Measurements from ENCODE around the gene GMPPB. TPM values are rescaled to one million over a fixed set of nuclear protein-coding genes. Genes with fewer than 3 reads are reported as not detected.
A peak's percentile ranks its signal among the peaks of the same experiment; 100 is the strongest.
"Not testable (repeated sequence)": the region's sequence is repeated elsewhere in the genome, so short reads cannot be mapped to it uniquely, and the experiment has no call there.

GMPPB gene
- polyA plus RNA-seq: 10 to 100 TPM; 18.1 to 34.0 (median 20.5) TPM

DNA sequence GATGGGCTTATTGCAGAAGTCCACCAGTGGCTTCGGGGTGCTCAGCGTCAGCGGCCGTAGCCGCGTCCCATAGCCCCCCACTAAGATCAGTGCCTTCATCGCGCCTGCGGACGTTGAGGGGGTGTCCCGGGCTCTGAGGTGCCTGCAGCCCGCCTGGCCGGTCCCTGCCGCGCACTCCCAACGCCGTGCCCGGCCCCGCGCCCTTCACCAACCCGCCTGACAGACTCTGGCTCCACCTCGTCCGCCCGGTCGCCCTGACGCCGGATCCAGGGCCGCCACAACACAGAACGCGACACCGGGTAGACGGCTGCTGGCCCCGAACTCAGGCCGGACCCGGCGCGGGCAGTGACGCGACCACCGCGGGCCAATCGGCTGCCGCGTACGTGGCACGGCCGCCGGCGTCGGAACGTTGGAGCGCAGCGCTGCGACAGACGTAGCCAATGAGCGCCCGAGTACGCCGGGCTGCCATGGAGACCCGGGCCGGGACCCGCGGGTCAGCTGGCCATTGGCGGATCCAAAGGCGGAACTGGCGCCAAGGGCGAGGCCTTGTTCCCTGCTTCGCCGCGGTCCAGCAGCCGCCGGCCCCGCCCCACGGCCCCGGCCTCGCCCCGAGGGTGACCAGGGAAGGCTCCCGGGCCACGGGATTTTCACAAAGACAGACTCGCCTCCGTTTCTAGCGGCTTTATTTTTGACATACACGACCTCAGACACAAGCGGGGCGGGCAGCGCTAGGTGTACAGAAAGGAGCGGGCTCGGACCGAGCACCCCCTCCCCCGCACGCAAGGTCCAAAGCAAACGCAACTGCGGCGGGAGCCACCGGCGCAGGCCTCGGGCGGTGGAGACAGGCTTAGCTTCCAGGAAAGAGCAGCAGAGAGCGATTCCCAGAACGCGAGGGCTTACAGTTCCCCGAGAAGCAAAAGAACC, at the start of gene GMPPB:
Gene GMPPB (minus strand): TSS at position 324 of the 924 bp plus-strand sequence. CDS start 225 bp downstream, at position 99.
- WGBS, 3 donors: 0 to 1% (median 0%) methylated on average over 99 to 102 of the region's 102 CpGs
- peak within 1 kb of the TSS; percentile 84 for H3K27ac ChIP-seq (ENCODE audit: low read depth, low read length)

DNA sequence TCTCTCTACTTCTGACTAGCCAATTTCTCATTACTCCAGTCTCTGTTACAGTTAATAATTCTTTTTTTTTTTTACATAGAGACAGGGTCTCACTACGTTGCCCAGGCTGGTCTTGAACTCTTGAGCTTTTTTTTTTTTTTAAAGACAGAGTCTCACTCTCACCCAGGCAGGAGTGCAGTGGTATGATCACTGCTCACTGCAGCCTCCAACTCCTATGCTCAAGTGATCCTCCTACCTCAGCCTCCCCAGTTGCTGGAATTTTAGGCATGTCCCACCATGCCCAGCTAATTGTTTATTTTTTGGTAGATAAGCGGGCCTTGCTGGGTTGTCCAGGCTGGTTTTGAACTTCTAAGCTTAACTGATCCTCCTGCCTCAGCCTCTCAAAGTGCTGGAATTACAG, 49.0 kb upstream of the GMPPB start:
- H3K27ac ChIP-seq (ENCODE audit: low read depth, low read length): no peak overlapping the region
- WGBS, 3 donors: 98 to 100% (median 98%) methylated on average over 2 of the region's 2 CpGs

DNA sequence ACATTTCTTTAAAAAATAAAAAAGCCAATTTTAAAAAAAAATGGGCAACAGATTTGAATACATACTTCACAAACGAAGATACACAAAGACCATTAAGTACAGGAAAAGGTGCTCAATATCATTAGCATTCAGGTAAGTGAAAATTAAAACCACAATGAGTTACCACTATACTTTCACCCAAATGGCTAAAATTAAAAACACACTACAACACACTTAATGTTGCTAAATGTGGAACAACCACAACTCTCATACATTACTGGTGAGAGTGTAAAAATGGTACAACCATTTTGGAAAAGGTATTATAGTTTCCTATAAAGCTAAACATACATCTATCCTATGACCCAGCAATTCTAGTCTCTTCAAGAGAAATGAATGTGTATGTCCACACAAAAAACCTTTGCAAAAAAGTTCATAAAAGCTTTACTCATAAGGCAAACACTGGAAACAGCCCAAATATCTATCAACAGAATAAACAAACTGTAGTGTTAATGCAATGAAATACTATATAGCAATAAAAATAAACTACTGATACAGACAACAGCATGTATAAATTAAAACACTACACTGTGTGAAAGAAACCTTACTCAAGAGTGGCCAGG, 47.7 kb upstream of the GMPPB start:
- no peak overlapping the region for H3K27ac ChIP-seq (ENCODE audit: low read depth, low read length)
- 70 to 76% (median 75%) methylated on average over 1 of the region's 1 CpG for WGBS, 3 donors

DNA sequence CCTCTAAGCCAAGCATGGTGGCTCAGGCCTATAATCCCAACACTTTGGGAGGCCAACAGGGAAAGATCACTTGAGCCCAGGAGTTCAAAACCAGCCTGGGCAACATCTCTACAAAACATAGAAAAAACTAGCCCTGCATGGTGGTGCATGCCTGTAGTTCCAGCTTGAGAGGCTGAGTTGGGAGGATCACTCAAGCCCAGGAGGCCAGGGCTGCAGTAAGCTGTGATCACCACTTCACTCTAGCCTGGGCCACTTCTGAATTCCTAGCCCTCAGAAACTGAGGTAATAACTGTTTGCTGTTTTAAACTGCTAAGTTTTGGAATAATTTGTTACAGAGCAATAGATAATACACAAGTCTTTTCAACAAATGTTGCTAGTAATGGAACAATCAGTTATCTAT, 46.2 kb upstream of the GMPPB start:
- no peak overlapping the region for H3K27ac ChIP-seq (ENCODE audit: low read depth, low read length)

DNA sequence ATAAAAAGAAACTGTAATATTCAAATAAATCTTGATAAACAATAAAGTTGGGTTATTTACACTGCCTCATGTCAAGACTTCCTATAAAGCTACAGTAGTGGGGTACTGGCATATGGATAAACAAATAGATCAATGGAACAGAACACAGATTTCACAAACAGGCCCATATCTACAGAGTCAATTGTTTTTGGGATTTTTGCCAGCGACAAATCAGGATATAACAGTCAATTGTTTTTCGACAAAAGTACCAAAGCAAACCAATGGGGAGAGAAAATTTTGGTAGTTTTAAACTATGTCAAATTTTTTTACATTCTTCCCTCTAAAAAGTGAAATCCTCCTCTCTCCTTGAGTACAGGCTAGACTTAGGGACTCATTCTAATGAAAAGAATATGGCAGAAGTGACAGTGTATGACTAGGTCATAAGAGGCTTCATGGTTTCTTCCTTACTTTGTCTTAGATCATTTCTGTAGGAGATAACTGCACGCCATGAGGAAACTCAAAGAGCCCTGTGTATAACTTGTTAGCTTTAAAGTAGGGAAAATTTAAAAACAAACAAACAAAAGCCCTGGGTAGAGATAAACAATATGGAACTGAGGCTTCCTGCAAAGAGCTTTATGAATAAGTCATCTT, 45.6 kb upstream of the GMPPB start:
- 59 to 94% (median 91%) methylated on average over 3 of the region's 3 CpGs for whole genome bisulfite sequencing, 3 donors
- H3K27ac ChIP-seq (ENCODE audit: low read depth, low read length): no peak overlapping the region

DNA sequence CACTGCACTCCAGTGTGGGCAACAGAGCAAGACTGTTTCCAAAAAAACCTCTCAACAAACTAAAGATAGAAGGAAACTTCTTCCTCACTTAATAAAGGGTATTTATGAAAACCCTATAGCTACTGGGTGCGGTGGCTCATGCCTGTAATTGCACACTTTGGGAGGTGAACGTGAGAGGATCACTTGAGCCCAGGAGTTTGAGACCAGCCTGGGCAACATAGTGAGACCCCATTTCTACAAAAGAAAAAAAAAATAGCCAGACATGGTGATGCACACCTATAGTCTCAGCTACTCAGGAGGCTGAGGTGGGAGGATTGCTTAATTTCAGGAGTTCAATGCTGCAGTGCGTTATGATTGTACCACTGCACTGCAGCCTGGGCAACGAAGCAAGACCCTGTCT, 40.2 kb upstream of the GMPPB start:
- WGBS, 3 donors: 95 to 98% (median 95%) methylated on average over 4 of the region's 4 CpGs
- no peak overlapping the region for H3K27ac ChIP-seq (ENCODE audit: low read depth, low read length)

DNA sequence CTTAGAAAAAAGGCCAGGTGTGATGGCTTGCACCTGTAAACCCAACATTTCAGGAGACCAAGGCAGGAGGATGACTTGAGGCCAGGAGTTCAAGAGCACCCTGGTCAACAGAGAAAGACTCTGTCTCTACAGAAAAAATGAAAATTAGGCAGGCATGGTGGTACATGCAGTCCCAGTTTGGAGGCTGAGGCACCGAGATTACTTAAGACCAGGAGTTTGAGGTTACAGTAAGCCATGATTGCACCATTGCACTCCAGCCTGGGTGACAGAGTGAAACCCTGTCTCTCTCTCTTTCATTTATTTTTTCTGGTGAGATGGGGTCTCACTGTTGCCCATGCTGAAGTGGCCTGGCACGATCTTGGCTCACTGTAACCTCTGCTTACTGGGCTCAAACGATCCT, 37.9 kb upstream of the GMPPB start:
- WGBS, 3 donors: 72 to 87% (median 75%) methylated on average over 3 of the region's 3 CpGs
- no peak overlapping the region for H3K27ac ChIP-seq (ENCODE audit: low read depth, low read length)

DNA sequence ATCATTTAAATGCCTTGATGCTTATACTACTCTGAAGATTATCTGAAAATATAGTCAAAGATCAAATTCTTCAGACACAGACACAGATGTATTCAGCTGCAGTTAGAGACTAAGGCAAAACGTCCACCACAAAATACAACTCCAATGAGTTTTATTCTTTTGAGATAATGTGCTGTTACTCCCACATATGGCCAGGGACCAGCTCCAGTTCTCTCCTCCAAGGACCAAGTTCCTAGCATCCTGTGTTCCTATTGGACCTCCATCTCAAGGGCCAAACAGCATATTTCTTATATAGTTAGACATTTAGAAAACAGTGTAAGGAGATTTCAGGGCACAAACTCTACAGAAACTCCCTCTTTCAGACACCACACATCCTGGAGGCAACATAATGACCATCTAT, 35.5 kb upstream of the GMPPB start:
- 27 to 43% (median 34%) methylated on average over 1 of the region's 1 CpG for WGBS, 3 donors
- H3K27ac ChIP-seq (ENCODE audit: low read depth, low read length): no peak overlapping the region

DNA sequence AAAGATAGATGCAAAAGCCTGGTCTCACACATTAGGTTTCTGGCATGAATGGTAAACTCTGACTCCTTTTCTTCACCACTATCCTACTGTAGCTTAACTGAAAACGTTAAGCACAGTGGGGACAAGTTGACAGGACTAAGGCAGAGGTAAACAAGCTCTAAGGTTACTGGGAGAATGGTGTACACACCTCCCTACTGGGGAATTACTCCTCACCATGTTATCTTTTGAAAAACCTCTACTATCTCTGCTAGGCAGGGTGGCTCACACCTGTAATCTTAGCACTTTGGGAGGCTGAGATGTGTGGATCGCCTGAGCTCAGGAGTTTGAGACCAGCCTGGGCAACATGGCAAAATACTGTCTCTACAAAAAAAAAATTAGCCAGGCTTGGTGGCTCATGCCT, 33.4 kb upstream of the GMPPB start:
- H3K27ac ChIP-seq (ENCODE audit: low read depth, low read length): no peak overlapping the region
- WGBS, 3 donors: 58 to 77% (median 73%) methylated on average over 2 of the region's 2 CpGs

DNA sequence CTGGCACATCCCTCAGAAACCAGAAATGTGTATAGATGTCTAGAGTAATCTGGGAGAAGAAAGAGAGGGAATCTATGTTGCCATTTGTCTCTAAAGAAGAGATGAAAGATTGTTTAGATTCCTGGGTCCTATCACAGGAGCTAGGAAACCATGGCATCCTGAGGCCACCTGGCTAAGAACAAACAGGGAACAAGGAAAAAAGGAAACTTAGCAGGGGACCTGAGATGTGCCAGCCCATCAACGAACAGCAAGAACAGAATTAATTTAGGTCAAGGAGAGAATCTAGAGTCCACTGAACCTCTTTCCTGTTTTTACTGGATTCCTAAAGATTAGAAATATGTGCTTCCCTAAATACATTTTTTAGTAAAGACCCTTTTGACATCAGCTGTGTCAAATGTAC, 32.3 kb upstream of the GMPPB start:
- no peak overlapping the region for H3K27ac ChIP-seq (ENCODE audit: low read depth, low read length)
- WGBS, 3 donors: 50 to 65% (median 65%) methylated on average over 1 of the region's 1 CpG

DNA sequence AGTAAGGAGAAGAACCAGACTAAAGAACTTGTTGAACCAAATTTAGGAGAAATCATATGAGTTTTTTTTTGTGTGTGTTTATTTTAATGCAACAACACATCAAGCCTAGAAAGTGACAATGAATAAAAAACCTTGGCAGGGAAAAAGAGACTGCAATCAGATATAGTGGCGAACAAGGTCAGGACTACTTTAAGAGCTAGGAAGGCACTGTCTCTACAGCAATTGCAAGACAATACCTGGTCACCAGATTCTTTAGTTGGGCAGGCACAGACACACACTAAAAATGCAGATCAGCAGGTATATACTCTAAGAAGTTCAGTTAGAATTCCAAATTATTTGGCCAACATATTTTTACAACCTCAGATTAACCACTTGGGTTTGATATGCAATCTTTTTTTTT, 30.8 kb upstream of the GMPPB start:
- WGBS, 3 donors: 40 to 100% (median 96%) methylated on average over 1 of the region's 1 CpG
- H3K27ac ChIP-seq (ENCODE audit: low read depth, low read length): no peak overlapping the region

DNA sequence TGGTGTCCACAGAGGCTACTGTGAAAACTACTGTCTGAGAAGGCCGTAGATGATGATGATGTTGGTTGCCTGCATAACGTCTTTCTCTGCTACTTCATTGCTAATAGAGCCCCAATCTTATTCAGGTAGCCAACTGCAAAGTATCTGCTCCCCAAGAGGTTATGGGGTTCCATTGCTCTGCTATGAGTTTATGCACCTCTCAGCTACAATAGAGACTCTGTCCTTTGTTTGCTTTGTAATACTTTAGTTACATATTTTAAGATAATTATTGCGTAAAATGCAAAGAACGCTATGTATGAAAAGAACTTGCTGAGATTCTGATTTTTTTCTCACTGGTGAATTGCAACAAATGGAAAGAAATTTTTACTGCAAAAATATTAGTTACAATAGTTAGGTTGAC, 27.8 kb upstream of the GMPPB start:
- no peak overlapping the region for H3K27ac ChIP-seq (ENCODE audit: low read depth, low read length)
- WGBS, 3 donors: 69 to 92% (median 87%) methylated on average over 4 of the region's 4 CpGs

DNA sequence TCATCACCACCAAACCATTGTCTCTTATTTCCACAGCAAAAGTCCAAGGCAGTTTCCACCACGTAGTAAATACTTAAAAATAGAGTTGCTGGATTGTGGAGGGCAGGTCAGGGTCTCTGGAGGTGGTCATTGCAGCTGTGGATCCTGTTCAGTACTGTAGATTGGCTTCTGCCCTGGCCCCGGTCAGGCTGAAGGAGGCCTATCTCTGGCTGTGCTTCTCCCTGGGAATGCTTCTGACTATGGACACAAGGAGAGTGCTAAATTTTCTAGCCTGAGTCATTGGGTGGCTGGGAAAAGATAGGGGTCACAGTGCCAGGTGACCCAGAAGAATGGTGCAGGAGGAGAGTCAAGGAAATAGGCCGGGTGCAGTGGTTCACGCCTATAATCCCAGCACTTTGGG, 26.3 kb upstream of the GMPPB start:
- H3K27ac ChIP-seq (ENCODE audit: low read depth, low read length): no peak overlapping the region
- 89 to 96% (median 91%) methylated on average over 4 of the region's 4 CpGs for WGBS, 3 donors

DNA sequence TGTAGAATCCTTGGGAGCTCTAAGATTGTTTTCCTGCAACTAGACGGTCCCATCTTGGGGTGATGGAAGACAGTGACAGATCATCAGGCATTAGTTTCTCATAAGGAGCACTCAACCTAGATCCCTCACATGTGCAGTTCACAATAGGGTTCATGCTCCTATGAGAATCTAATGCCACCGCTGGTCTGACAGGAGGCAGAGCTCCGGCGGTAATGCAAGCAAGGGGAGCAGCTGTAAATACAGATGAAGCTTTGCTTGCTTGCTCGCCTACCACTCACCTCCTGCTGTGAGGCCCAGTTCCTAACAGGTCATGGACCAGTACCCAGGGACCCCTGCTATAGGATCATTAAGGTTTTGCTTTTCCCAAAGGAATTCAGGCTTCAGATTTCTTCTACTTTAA, 25.1 kb upstream of the GMPPB start:
- not testable (repeated sequence) for H3K27ac ChIP-seq (ENCODE audit: low read depth, low read length)
- 86 to 93% (median 91%) methylated on average over 5 of the region's 5 CpGs for WGBS, 3 donors

DNA sequence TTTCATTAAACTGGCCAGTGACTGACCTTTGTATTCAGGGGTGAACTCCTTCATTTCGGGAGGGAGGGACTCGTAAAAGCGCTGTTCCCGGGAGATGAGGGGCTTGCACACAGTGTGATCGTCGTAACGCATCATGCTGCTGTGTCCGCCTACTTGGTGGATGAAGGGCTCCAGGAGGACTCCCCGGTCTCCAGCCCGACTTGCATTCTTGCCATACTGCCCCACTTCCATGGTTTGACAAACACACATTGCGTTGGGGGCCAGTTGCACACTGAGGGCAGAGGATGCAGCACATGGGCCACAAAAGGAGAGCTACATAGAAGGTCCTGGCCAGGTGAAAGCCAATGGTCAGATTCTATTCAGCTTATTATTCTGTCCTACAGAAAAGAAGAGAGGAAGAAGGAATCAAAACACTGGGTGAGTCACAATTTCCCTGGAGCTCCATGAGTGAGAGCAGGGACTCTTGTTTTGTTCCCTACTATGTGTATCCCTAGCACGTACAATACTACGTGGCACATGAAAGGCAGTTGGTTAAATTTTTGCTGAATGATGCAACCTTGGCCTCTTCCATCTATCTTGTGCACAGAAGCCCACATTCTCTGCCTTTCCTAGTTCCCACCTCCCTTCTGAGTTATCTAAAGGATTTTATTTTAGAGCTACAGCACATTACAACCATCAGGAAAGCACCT, 24.2 kb upstream of the GMPPB start:
- H3K27ac ChIP-seq (ENCODE audit: low read depth, low read length): no peak overlapping the region
- WGBS, 3 donors: 85 to 89% (median 88%) methylated on average over 13 of the region's 13 CpGs

DNA sequence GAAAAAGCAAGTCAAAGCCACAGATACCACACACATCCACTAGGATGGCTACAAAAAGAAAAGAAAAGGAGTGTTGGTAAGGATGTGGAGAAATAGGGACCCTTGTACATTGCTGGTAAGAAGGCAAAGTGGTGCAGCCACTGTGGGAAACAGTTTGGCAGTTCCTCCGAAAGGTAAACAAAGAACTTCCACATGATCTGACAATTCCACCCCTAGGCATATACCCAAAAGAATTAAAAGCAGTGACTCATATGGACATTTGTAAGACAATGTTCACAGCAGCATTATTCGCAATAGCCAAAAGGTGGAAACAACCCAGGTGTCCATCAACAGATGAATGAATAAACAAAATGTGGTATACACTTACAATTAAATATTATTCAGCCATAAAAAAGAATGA, 22.2 kb upstream of the GMPPB start:
- WGBS, 3 donors: 86 to 94% (median 91%) methylated on average over 2 of the region's 2 CpGs
- H3K27ac ChIP-seq (ENCODE audit: low read depth, low read length): no peak overlapping the region

DNA sequence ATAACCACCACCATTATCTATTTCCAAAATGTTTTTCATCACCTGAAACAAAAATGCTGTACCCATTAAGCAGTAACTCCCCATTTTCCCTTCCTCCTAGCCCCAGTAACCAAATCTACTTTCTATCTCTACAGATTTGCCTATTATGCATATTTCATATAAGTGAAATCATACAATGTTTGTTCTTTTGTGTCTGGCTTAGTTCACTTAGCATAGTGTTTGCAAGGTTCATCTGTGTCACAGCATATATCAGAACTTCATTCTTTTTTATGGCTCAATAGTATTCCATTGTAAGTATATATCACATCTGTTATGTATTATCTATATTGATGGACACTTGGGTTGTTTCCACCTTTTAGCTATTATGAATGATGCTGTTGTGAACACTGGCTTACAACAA, 16.7 kb upstream of the GMPPB start:
- no peak overlapping the region for H3K27ac ChIP-seq (ENCODE audit: low read depth, low read length)

DNA sequence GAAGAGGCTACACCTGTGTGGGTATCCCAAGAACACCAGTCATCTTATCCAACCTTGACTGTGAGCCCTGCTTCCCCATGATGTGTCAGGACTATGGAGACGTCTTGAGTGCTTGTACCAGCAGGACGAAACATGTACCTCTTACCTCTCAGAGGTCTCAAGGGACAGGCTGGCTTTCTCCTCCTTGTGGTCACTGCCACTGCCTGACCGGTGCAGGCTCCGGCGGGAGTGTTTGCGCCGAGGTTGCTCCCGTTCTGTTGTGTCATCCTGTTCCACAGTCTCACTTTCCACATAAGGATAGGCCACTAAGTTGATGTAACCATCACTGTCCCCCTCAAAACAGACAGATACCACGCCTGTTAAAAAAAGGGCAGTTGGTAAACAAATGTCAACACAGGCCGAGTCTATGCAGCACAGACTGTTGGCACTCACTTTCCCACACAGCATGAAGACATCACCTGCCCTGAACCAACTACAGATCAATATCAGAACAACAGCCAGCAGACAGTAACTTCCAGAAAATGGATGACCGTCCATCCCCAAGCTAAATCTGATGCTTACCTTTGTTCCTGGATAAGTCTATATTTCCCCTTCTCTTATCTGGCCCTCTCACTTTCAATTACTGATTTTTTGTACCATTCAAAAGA, 14.4 kb upstream of the GMPPB start:
- 92 to 94% (median 93%) methylated on average over 11 of the region's 11 CpGs for WGBS, 3 donors
- H3K27ac ChIP-seq (ENCODE audit: low read depth, low read length): no peak overlapping the region

DNA sequence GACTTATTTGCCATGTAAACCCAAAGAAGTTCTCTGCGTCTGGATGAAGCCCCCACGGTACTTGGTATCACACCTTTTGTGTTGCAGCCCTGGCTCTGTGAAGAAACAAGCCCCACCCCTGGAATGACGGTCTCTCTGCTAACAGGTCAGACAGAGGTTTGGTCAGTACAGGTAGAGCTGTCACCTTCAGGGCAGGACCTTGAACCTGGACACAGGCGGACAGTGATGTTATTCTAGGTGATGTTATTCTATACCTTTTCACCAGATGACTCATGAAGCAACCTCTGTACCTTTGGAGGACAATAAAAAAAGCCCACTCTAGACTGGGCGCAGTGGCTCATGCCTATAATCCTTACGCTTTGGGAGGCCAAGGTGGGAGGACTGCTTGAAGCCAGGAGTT, 11.0 kb upstream of the GMPPB start:
- WGBS, 3 donors: 91 to 96% (median 95%) methylated on average over 6 of the region's 6 CpGs
- no peak overlapping the region for H3K27ac ChIP-seq (ENCODE audit: low read depth, low read length)
